Activated naive CD4-positive, alpha-beta T cell treated with anti-CD3 and anti-CD28 coated beads, Interleukin-2, amount 50 U/mL, for 72 hours (primary cell): ENCODE results near the gene MALAT1. TPM values are rescaled to one million over a fixed set of nuclear protein-coding genes. Genes with fewer than 3 reads are reported as not detected.

Source experiments
- ATAC-seq, 2 donors: fragments of 150-1000 bp; cut with Tn5 transposase; 2 replicates each; pipeline ENCODE4 v1.10.0; 2021; ENCODE audit warnings: mild to moderate bottlenecking in 2 of 2, moderate library complexity in 2 of 2
- DNase-seq, 2 donors: peaks; one replicate each; pipeline ENCODE4 v3.0.0; 2021 to 2022; ENCODE audit warnings: low spot score in 2 of 2
- H3K27ac Mint-ChIP-seq, 2 donors: one replicate each; pipeline ENCODE4 v1.8.0; 2022; ENCODE audit warnings: mild to moderate bottlenecking in 2 of 2, mixed read lengths in 2 of 2
- H3K36me3 Mint-ChIP-seq, 2 donors: one replicate each; pipeline ENCODE4 v1.8.0; 2022; ENCODE audit warnings: mixed read lengths in 2 of 2
- H3K9me3 Mint-ChIP-seq, 2 donors: one replicate each; pipeline ENCODE4 v1.8.0; 2022; ENCODE audit warnings: mixed read lengths in 2 of 2
- total RNA-seq, 2 donors: library from RNA; stranded (reverse); gene quantifications; one replicate each; pipeline ENCODE4 v1.2.3, GENCODE V29; 2022

MALAT1 gene
- total RNA-seq, 2 donors from 2014 or later: 7,127 to 16,609 TPM

DNA sequence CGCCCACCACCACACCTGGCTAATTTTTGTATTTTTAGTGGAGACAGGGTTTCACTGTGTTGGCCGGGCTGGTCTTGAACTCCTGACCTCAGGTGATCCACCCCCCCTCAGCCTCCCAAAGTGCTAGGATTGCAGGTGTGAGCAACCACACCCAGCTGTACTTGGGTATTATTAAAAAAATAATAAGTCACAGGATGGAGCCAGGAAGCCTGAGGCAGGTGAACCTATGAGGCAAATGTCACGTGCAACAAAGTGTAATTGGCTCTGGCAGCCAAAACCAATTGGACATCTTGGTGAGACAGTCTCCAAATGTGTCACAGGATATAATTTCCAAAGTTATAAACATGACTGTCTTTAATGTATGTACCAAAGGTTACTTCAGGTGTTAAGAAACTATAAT, 24.0 kb upstream of the MALAT1 start:
- H3K27ac Mint-ChIP-seq: peak overlapping the region in 1 of 2 donors; percentile 79
- no peaks in the 10 kb centered on the region for H3K9me3 Mint-ChIP-seq
- ATAC-seq (no peak), DNase-seq (no peak)
- H3K36me3 Mint-ChIP-seq: peaks cover 15 to 18% of the 10 kb centered on the region in 2 donors

DNA sequence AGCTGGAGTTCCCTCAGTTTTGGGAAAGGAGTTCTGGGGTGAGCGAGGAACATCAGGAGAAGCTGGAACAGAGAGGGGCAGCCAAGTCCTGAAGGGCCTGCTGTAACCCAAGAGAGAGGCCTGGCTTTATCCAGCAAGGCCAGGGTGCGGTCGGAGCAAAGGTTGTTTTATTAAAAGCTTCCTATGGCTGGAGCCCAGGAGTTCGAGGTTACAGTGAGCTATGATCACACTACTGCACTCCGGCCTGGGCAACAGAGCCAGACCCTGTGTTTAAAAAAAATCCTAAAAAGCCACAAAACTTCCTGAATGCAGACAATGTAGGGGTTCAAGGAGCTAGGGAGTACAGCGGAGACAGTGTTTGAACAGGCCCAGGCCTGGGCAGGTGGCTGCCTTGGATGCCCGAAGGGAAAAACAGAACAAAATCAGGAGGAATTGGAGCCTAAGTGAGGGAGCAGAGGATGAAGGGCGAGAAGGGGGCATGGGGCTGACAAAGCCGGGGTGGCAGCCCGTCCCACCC, 22.2 kb upstream of the MALAT1 start:
- DNase-seq: no peak
- peak overlapping the region; percentile 99 for H3K27ac Mint-ChIP-seq
- ATAC-seq: no peak

DNA sequence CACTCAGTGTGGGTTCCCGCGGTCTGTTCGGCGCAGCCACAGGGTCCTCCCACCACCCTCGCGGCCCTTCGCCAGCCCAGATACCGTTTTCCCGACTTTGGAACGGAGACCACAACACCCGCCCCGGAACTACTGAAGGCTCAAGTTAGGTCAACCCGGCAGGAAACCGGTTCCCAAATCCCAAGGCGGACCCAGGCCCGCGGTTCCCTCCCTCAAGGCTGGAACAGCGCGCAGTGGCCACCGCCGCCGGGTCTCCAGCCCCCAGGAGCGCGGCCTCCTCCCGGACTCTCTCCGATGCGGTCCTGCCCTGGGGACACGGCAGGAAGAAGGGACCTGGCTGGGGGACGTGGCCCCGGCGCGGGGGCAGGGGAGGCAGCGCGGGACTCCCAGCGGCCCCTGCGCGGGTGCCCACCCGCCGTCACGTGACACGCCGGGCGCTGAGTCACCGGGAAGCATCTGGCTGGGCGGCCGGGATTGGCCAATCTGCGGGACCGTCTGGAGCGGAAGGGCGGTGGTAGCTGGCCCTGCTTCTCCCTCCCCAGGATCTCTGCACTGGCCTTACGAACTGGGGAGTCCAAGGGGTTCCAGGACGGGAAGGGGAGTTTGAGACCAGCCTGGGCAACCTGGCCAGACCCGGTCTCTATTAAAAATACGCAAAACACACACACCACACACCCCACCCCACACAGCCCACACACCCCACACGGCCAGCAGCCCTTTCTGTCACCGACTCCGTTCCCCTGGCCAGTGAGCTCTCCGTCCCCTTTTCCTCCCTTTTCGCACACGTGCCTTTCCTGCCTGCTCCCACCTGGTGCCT, 21.5 kb upstream of the MALAT1 start:
- Mint-ChIP-seq H3K27ac (peak overlapping the region; percentile 99), H3K9me3 (no peaks in the 10 kb centered on the region), H3K36me3 (peaks cover 15 to 18% of the 10 kb centered on the region in 2 donors)
- peak; percentile 91 to 96 for DNase-seq
- peak; percentile 86 to 91 for ATAC-seq

More for the DNA sequence above, 22.2 kb upstream of the MALAT1 start:
- Mint-ChIP-seq H3K36me3 (peaks cover 15 to 18% of the 10 kb centered on the region in 2 donors), H3K9me3 (no peaks in the 10 kb centered on the region)

DNA sequence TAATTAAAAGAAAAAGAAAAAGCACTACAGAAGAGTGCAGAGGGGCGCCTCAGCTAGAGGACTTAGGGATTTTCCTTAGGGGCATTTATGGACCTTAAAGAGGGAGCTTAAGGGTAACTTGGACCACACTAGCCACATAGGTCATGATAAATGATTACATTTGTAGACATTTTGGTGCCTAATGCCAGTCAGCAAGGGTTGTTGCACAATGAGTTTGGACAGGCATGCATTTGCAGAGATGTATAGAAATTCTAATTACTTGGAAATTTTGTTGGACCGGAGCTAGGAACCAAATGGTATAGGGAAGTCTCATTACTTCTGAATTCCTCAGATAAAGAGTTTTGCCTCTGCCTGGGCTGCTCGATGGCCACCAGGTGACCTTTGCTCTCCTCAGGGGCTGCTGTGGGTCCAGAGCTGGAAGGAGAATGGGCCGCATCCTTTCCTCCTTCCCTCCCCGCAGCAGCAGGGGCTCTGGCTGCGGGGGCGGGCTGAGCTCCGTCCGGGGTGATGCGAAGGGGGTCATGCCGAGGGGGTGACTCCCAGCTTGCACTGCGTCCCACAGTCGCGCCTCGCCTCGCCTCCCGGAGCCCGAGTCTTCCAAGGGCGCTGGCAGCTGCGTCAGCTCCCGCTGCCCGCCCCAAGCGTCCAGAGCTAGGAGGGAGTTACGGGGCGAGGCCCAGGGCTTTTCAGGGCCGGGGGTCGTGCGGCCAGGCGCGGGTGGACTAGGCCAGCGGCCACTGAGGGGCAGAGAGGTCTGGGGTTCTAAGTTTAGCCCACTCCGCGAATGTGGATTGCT, 20.3 kb upstream of the MALAT1 start:
- DNase-seq (peak in 1 of 2 donors; percentile 1), ATAC-seq (no peak)
- H3K9me3 Mint-ChIP-seq: no peaks in the 10 kb centered on the region
- H3K27ac Mint-ChIP-seq: peak overlapping the region in 1 of 2 donors; percentile 99
- peaks cover 15 to 18% of the 10 kb centered on the region in 2 donors for H3K36me3 Mint-ChIP-seq

DNA sequence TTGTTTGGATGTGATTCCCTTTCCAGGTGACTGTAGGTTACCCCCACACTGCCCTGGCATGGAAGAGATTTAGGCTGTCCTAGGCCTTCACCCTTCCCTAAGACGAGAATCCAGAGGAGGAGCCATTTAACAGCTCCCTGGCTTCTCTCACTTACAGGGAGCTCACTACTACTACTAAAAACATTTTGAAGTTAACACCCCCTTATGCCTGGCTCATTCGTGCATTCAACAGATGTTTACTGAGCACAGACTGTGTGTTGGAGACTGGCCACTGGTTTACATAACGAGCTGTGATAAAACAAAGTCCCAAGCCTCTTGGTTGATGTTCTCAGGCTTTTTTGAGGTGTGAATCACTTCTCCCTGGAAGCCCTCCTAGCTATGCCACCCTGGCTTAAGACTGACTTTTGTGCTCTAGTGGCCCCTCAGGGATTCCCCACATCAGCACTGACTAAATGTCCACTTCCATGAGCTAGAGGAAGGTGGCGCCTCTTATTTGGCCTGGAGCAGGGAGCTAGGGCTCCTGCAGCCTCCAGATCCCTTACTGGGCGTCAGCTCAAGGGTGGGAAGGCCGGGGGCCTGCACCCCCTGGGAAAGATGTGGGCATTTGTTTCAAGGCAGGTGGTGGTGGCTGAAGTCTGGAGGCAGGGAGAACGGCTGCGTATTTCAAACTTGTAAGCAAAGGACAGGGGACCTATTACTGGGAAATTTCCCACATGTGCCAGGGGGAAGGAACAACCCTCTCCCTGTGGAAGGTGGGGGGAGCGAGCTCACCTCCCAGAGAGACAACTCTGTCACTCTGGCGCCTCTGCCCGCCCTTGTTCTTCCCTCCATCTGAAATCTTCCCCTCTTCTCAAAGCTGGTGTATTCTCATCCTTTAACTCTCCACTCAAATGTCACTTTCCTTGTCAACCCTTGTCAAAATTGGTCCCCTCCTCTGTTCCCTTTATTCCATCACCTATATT, 19.4 kb upstream of the MALAT1 start:
- DNase-seq (no peak), ATAC-seq (no peak)
- H3K36me3 Mint-ChIP-seq: peaks cover 15 to 18% of the 10 kb centered on the region in 2 donors
- H3K27ac Mint-ChIP-seq: peak overlapping the region in 1 of 2 donors; percentile 41
- no peaks in the 10 kb centered on the region for H3K9me3 Mint-ChIP-seq

DNA sequence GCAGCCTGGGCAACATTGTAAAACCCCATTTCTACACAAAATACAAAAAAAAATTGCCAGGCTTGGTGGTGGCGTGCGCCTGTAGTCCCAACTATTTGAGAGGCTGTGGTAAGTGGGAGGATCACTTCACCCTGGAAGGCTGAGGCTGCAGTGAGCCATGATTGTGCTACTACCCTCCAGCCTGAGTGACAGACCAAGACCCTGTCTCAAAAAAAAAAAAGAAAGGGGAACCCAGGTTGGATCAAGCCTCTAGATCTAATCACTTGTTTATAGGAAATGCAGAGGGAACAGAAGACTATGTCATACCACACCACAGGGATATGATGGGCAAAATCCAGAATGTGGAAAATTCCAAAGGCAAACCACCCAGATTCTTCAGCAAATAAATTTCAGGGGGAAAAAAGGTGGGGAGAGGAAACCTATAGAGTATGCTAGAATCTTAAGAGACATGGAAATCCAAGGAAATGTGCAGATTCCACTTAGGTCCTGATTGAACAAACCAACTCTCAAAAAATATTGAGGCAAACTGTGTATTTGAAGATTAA, 16.5 kb upstream of the MALAT1 start:
- no peak for ATAC-seq
- H3K27ac Mint-ChIP-seq: no peak overlapping the region

DNA sequence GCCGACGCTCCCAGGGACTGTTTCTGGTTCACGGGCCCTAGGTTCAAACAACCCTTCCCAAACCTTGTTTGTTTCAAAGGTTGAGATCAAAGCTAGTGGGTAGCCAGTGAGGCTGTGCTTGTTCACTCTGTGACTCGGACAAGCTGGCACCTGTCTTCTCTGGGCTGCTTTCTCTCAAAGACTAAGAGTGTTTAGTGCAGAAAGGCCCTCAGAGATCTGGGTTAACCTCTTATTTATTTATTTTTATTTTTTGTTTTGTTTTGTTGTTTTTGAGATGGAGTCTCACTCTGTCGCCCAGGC, 13.0 kb upstream of the MALAT1 start:
- H3K9me3 Mint-ChIP-seq: no peaks in the 10 kb centered on the region
- no peak overlapping the region for H3K27ac Mint-ChIP-seq
- DNase-seq (no peak), ATAC-seq (no peak)
- H3K36me3 Mint-ChIP-seq: no peaks in the 10 kb centered on the region

More for the DNA sequence above, 16.5 kb upstream of the MALAT1 start:
- peaks cover 0 to 6% of the 10 kb centered on the region in 2 donors for H3K36me3 Mint-ChIP-seq
- H3K9me3 Mint-ChIP-seq: no peaks in the 10 kb centered on the region
- no peak for DNase-seq

DNA sequence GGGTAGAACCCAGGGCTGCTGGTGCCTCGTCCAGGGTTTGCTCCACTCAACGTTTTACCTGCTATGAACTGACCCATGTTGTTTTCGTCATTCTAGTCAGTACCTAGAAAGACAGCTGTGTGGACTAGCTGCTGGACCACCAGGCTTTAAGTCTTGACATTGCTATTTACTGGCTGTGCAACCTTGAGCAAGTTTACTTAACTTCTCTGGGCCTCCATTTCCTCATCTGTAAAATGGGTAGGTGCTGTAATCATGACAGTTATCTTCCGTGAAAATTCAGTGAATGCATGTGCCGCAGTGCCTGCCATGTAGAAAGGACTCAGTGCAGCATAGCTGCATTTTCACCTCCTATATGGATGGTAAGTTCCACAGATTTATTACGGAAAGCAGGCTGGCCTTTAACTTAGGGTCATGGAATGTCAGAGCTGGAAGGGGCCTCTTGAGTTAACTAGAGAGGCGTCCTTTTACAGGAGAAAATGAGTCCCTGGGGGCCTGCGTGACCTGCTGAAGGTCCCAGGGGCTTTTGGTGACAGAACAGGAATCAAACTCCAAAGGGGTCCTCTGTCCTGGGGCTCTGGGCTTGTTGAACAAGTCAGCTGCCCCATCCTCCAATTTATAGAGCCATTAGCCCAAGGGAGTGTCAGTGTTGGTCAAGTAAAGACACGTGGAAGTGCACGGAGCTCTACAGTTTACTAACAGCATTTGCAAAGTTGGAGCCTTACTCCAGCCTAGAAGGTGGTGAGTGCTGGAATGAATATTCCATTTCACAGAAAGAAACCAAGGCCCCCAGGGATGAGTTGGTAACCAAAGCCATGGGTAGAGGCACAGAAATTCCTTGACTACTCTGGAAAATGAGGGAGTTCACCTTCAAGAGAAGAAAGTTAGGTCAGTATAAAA, 12.0 kb upstream of the MALAT1 start:
- Mint-ChIP-seq H3K9me3 (no peaks in the 10 kb centered on the region), H3K36me3 (no peaks in the 10 kb centered on the region), H3K27ac (peak overlapping the region; percentile 66 to 83)
- DNase-seq: no peak
- ATAC-seq: no peak

DNA sequence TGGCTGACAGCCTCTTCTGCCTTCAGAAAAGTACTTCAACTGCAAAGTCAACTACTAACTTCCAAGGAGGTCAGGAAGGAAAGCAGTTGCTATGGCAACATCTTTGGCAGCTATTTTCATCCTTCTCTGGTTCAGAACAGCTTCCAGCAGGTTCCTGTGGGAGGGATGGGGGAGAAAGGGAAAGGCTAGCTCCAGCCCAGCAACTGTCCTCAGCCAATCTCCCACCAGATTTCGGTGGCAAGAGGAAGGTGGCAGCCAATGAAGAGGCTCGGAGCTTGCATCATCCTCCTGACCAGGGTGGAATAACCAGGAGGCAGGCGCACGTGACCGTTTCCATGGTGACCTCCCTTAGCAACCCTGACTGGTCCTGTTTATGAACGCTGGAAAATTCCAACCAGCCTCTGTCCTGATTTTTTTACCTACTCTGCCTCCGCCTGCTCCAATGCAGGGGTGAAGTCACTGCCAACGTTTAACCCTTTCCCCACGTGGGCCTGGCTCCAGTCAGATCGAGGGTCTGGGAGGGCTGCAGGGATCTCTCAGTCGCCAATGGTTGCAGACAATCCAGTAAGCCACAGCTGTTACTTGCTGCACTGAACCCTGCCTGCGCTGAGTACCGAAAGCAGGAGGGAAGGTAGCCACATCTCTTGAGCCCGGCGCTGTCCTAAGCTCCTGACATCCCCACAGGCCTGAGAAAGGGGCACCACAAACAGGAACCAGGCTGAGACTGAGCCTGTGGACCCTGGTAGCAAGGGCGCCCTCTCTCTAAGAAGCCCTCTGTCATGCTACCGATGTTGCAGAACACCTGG, 11.2 kb upstream of the MALAT1 start:
- H3K36me3 Mint-ChIP-seq: no peaks in the 10 kb centered on the region
- peak overlapping the region; percentile 66 to 83 for H3K27ac Mint-ChIP-seq
- DNase-seq (no peak), ATAC-seq (peak; percentile 64 to 74)
- H3K9me3 Mint-ChIP-seq: no peaks in the 10 kb centered on the region

DNA sequence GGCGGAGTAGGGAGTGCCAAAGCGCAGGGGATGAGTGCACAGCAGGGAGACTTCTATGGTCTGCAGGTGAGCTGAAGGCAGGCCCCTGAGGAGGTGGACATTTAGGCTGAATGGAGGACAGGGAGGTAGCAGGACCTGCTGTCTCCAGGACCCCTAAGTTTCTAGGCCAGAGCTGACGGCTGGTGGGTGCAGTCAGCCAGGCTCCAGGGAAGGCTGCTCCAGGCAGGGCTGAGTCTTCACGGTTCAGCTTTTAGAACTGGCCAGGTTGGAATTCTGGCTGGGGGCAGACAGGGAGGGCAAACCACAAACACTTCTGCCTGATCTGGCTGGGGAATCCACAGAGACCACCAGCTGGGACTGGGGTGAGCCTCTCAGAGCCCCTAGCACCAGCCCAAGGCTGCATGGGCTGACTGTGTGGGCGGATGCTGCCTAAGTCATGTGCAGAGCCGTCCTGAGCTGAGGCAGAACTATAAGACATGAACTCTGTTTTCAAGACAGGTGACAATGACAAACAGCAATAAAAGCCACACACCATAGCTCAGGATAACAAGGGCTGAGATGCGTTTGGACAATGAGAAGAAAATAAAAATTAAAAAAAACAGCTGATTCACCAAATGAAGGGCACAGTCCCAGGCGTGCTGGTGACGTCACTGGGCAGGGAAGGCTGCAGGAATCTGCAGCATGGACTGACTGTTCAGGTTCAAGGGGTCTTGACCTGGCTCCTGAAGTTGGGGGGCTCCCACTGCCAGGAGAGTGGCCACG, 10.4 kb upstream of the MALAT1 start:
- DNase-seq (no peak), ATAC-seq (peak in 1 of 2 donors; percentile 43)
- H3K36me3 Mint-ChIP-seq: no peaks in the 10 kb centered on the region
- peak overlapping the region; percentile 66 to 83 for H3K27ac Mint-ChIP-seq
- no peaks in the 10 kb centered on the region for H3K9me3 Mint-ChIP-seq

DNA sequence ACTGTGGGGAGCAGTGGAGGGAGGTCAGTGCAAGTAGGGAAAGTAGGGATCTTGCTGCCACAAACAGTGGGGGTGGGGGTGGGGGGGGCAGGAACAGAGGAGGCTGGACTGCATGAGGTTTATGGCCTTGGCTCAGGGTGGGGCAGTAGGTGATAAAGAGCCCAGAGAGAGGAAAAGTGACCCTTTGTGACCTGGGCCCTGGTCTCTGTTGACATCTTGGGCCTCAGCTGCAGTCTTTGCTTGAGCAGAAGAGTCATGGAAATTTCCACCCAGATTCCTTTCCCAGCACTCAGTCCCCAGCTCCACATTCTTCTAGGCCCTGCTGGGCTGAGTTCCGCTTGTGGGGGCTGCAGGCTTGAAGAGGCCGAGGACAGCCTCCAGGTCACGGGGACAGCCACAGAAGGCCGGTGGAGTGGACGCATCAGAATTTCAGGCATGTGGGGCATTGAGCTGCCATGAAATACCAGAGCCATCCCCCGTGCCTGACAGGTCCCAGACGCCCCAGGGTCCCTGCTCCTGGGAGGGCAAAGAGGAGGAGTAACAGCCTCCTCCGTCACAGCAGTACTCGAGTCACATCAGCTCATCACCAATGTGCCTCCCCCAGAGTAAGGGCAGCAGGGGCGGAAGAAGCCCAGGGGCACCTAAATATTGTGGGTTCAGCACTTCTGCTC, 9.7 kb upstream of the MALAT1 start:
- peak overlapping the region in 1 of 2 donors; percentile 83 for H3K27ac Mint-ChIP-seq
- no peaks in the 10 kb centered on the region for H3K9me3 Mint-ChIP-seq
- DNase-seq: no peak
- no peak for ATAC-seq
- peaks cover 0 to under 1% of the 10 kb centered on the region in 2 donors for H3K36me3 Mint-ChIP-seq

DNA sequence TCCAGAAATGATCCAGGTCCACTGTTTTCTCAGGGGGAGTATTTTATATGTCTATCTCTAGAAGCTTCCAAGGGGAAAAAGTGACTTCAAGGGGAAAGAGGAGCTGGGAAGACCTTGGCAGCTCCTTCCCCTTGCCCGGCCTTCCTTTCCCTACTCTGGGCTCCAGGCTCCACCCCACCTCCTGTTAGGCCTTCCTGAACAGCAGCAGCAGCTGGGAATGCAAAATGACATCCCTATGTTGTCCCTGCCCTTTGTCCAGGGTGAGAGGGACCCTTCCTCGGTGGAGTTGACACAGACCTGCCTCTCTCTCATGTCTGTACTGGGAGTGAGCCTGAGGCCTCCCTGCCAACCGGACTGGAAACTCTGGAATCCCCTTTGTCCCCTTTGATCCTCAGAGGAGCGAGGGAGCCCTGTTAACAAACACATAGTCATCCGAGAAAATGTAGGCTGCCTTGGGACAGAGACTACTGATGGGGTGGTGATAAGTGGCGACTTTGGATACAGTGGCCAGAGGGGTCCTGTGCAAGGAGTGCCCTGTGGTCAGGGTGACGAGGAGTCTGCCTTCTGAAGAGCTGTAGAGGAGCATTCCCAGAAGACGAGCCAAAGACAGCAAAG, 9.0 kb upstream of the MALAT1 start:
- Mint-ChIP-seq H3K9me3 (no peaks in the 10 kb centered on the region), H3K27ac (peak overlapping the region in 1 of 2 donors; percentile 98), H3K36me3 (peaks cover 0 to 6% of the 10 kb centered on the region in 2 donors)
- no peak for ATAC-seq
- no peak for DNase-seq

DNA sequence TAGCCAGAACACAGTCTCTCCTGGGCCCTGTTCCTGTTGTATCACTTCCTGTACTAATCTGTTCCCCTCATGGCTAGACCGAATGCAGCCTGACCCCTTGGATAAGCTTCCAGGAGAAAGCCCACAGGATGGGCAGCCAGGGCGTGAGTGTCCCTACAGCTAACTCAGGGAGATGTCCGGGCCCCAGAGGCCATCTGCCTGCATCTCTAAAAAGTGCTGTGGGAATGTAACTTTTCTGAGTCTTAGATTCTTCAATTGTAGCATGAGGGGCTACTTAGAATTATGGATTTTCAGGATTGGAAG, 7.7 kb upstream of the MALAT1 start:
- ATAC-seq (no peak), DNase-seq (no peak)
- Mint-ChIP-seq H3K27ac (peak overlapping the region; percentile 29 to 98), H3K36me3 (peaks cover 0 to 6% of the 10 kb centered on the region in 2 donors), H3K9me3 (no peaks in the 10 kb centered on the region)
